GM12872 (cell line): ENCODE results near the gene SLC35F2.

Experiments
- CTCF ChIP-seq: IDR thresholded peaks from 3 replicates; pipeline ENCODE4 v1.5.1; 2011; ENCODE audit warnings: low read depth, mild to moderate bottlenecking, low read length, moderate library complexity; ENCODE audit not compliant: insufficient read depth

The SLC35F2 gene

GRCh38 chr11:107849790-107850189, 8.8 kb downstream of the SLC35F2 start:
- no peak for TF ChIP-seq CTCF

- TF ChIP-seq CTCF: no peak
Observed at GRCh38 chr11:107848345-107848744, 10.2 kb downstream of the SLC35F2 start.

- no peak for TF ChIP-seq CTCF
Observed at GRCh38 chr11:107847184-107847583, 11.4 kb downstream of the SLC35F2 start.

- TF ChIP-seq CTCF: no peak
Observed at GRCh38 chr11:107844041-107844440, 14.5 kb downstream of the SLC35F2 start.

- TF ChIP-seq CTCF: no peak
Observed at GRCh38 chr11:107842412-107843100, 16.0 kb downstream of the SLC35F2 start.

DNA sequence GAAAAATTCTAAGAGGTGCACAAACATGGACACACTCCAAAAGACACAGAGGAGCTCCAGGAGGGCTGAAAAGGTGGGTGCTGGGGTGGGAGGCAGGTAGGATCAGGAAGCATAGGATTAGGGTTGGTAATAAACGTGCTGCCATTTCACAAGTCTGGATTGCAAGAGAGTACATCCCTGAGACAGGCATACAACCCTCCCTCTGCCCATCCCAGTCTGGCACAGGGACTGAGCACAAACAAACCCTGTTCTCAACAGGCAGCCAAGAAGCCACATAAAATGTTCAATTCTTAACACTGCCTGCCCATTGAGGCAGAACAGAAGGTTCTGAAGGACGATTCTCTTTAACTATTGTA, 18.5 kb downstream of the SLC35F2 start:
- no peak for TF ChIP-seq CTCF

GRCh38 chr11:107836851-107837250, 21.7 kb downstream of the SLC35F2 start:
- TF ChIP-seq CTCF: no peak

- TF ChIP-seq CTCF: no peak
Observed at GRCh38 chr11:107834995-107835394, 23.6 kb downstream of the SLC35F2 start.
